IMR-90 (cell line): Measurements from ENCODE around the gene CYCS. TPM values are rescaled to one million over a fixed set of nuclear protein-coding genes. Genes with fewer than 3 reads are reported as not detected.

ENCODE experiments used
- ATAC-seq: fragments of 200-7000 bp; cut with Tn5 transposase; 2 replicates; pipeline ENCODE4 v1.9.1; 2020; ENCODE audit warnings: low read depth, mild to moderate bottlenecking, moderate library complexity
- BruUV-seq: library from RNA; stranded (reverse); fragments of 400-500 nt; replicated peaks from 2 replicates; lab custom pipeline; 2021; lab: Mats Ljungman, UMichigan
- CTCF ChIA-PET: fragments of 300-600 bp; formaldehyde crosslinking; extraction: SDS; loops from one replicate; lab custom pipeline; 2021; ENCODE audit warnings: antibody characterized with exemption; lab: Yijun Ruan, JAX
- POLR2A ChIA-PET: fragments of 300-600 bp; sonication (Branson Sonifier 250); formaldehyde crosslinking; loops from one replicate; lab custom pipeline; 2022; ENCODE audit warnings: antibody characterized with exemption; ENCODE audit not compliant: unreplicated experiment; lab: Charles Lee
- DNase-seq: peaks from one replicate; pipeline ENCODE4 v3.0.0; 2013
- H2AFZ ChIP-seq: replicated peaks from 2 replicates; pipeline ENCODE3; 2013; ENCODE audit warnings: low read length, mild to moderate bottlenecking; ENCODE audit not compliant: poor library complexity
- H2AK5ac ChIP-seq: 2 replicates; pipeline ENCODE4 v1.6.1; 2013; ENCODE audit warnings: low read depth, low read length, inconsistent platforms
- H2AK9ac ChIP-seq: replicated peaks from 2 replicates; pipeline ENCODE3; 2013; ENCODE audit warnings: mild to moderate bottlenecking, low read depth, low read length, moderate library complexity; ENCODE audit not compliant: poor library complexity
- H2BK120ac ChIP-seq: 2 replicates; pipeline ENCODE4 v1.6.1; 2013; ENCODE audit warnings: low read depth, low read length, inconsistent platforms
- H2BK15ac ChIP-seq: 3 replicates; pipeline ENCODE4 v1.6.1; 2013; ENCODE audit warnings: low read depth, low read length, inconsistent platforms
- H2BK20ac ChIP-seq: 2 replicates; pipeline ENCODE4 v1.6.1; 2013; ENCODE audit warnings: low read depth, mild to moderate bottlenecking, inconsistent platforms, low read length, moderate library complexity
- H2BK5ac ChIP-seq: 2 replicates; pipeline ENCODE4 v1.6.1; 2013; ENCODE audit warnings: mild to moderate bottlenecking, low read depth, low read length, inconsistent platforms; ENCODE audit not compliant: poor library complexity, severe bottlenecking
- H3K14ac ChIP-seq: replicated peaks from 2 replicates; pipeline ENCODE4 v1.6.1; 2013; ENCODE audit warnings: low read depth, low read length, inconsistent platforms
- H3K18ac ChIP-seq: 2 replicates; pipeline ENCODE4 v1.6.1; 2013; ENCODE audit warnings: low read depth, low read length, control low read depth
- H3K23ac ChIP-seq: 2 replicates; pipeline ENCODE4 v1.6.1; 2013; ENCODE audit warnings: low read depth, low read length, inconsistent platforms
- H3K27ac ChIP-seq: 2 replicates; pipeline ENCODE4 v1.5.1; 2013; ENCODE audit warnings: mild to moderate bottlenecking, control low read depth, low read length; ENCODE audit not compliant: insufficient read depth
- H3K27me3 ChIP-seq: 2 replicates; pipeline ENCODE4 v1.6.1; 2013; ENCODE audit warnings: low read length; ENCODE audit not compliant: control insufficient read depth, insufficient read depth
- H3K36me3 ChIP-seq: 2 replicates; pipeline ENCODE4 v1.6.1; 2013; ENCODE audit warnings: low read length, mixed read lengths; ENCODE audit not compliant: control insufficient read depth, insufficient read depth
- H3K4ac ChIP-seq: 2 replicates; pipeline ENCODE4 v1.6.1; 2013; ENCODE audit warnings: low read depth, low read length, inconsistent platforms
- H3K4me1 ChIP-seq: 2 replicates; pipeline ENCODE4 v1.6.1; 2013; ENCODE audit warnings: low read length, mixed read lengths; ENCODE audit not compliant: control insufficient read depth, insufficient read depth
- H3K4me2 ChIP-seq: 2 replicates; pipeline ENCODE4 v1.6.1; 2013; ENCODE audit warnings: low read depth, mild to moderate bottlenecking, control low read depth, low read length, moderate library complexity
- H3K4me3 ChIP-seq: 2 replicates; pipeline ENCODE4 v1.5.1; 2013; ENCODE audit warnings: low read depth, mild to moderate bottlenecking, control low read depth, low read length, moderate library complexity; ENCODE audit not compliant: insufficient read depth
- H3K56ac ChIP-seq: 2 replicates; pipeline ENCODE4 v1.6.1; 2013; ENCODE audit warnings: low read length, inconsistent platforms; ENCODE audit not compliant: insufficient read depth; ENCODE audit errors: extremely low read depth
- H3K79me1 ChIP-seq, 2 experiments: 2 replicates each; pipeline ENCODE4 v1.6.1; 2013; ENCODE audit warnings: low read length in 2 of 2, inconsistent platforms in 1 of 2, low read depth in 1 of 2
- H3K9ac ChIP-seq: 2 replicates; pipeline ENCODE4 v1.6.1; 2013; ENCODE audit warnings: low read depth, low read length, control low read depth
- H3K9me1 ChIP-seq: 2 replicates; pipeline ENCODE4 v1.6.1; 2013; ENCODE audit warnings: low read length, inconsistent platforms; ENCODE audit not compliant: insufficient read depth
- H3K9me3 ChIP-seq: 2 replicates; pipeline ENCODE4 v1.6.1; 2013; ENCODE audit warnings: low read length; ENCODE audit not compliant: control insufficient read depth, insufficient read depth
- H4K20me1 ChIP-seq: 2 replicates; pipeline ENCODE4 v1.6.1; 2013; ENCODE audit warnings: low read length, inconsistent platforms; ENCODE audit not compliant: insufficient read depth
- H4K5ac ChIP-seq: 2 replicates; pipeline ENCODE4 v1.6.1; 2013; ENCODE audit warnings: mild to moderate bottlenecking, low read depth, low read length, control low read depth
- H4K8ac ChIP-seq, 2 experiments: 2 replicates each; pipeline ENCODE4 v1.6.1; 2013; ENCODE audit warnings: low read depth in 2 of 2, low read length in 2 of 2, control low read depth in 1 of 2, inconsistent platforms in 1 of 2
- H4K91ac ChIP-seq: 2 replicates; pipeline ENCODE4 v1.6.1; 2013; ENCODE audit warnings: low read depth, low read length, inconsistent platforms; ENCODE audit not compliant: insufficient read depth
- BHLHE40 ChIP-seq: fragments of 150-350 bp; IDR thresholded peaks from 2 replicates; pipeline ENCODE4 v1.6.1; 2016; ENCODE audit warnings: mild to moderate bottlenecking, low read depth, low read length
- CEBPB ChIP-seq: IDR thresholded peaks from 2 replicates; pipeline ENCODE4 v1.6.1; 2012; ENCODE audit warnings: low read depth, low read length, improper control_type of control experiment
- CHD1 ChIP-seq: IDR thresholded peaks from 2 replicates; pipeline ENCODE4 v1.6.1; 2012; ENCODE audit warnings: low read depth, low read length, improper control_type of control experiment
- FOS ChIP-seq: fragments of 150-350 bp; IDR thresholded peaks from 2 replicates; pipeline ENCODE4 v1.6.1; 2016; ENCODE audit warnings: low read depth, low read length
- MAFK ChIP-seq: IDR thresholded peaks from 2 replicates; pipeline ENCODE4 v1.6.1; 2012; ENCODE audit warnings: low read depth, low read length, improper control_type of control experiment
- MAZ ChIP-seq: IDR thresholded peaks from 2 replicates; pipeline ENCODE4 v1.6.1; 2012; ENCODE audit warnings: low read depth, mild to moderate bottlenecking, low read length, improper control_type of control experiment, moderate library complexity, borderline replicate concordance
- MXI1 ChIP-seq: IDR thresholded peaks from 2 replicates; pipeline ENCODE4 v1.6.1; 2012; ENCODE audit warnings: low read depth, mild to moderate bottlenecking, low read length, moderate library complexity, borderline replicate concordance
- NFE2L2 ChIP-seq: fragments of 150-350 bp; IDR thresholded peaks from 2 replicates; pipeline ENCODE4 v1.6.1; 2016; ENCODE audit warnings: low read depth, mild to moderate bottlenecking, low read length
- POLR2A ChIP-seq: IDR thresholded peaks from 2 replicates; pipeline ENCODE4 v1.6.1; 2012; ENCODE audit warnings: mild to moderate bottlenecking, low read depth, low read length
- RAD21 ChIP-seq: IDR thresholded peaks from 2 replicates; pipeline ENCODE4 v1.6.1; 2012; ENCODE audit warnings: low read length, improper control_type of control experiment
- RCOR1 ChIP-seq: IDR thresholded peaks from 2 replicates; pipeline ENCODE4 v1.6.1; 2012; ENCODE audit warnings: mild to moderate bottlenecking, low read length, improper control_type of control experiment; ENCODE audit not compliant: insufficient replicate concordance
- RFX5 ChIP-seq: IDR thresholded peaks from 2 replicates; pipeline ENCODE4 v1.8.0; 2012; ENCODE audit warnings: low read depth, mild to moderate bottlenecking, low read length, moderate library complexity
- SMC3 ChIP-seq: fragments of 150-350 bp; IDR thresholded peaks from 2 replicates; pipeline ENCODE4 v1.6.1; 2016; ENCODE audit warnings: low read depth, mild to moderate bottlenecking, antibody characterized with exemption, low read length, moderate library complexity
- dilution Hi-C: fragments of 300-500 bp; cut with HindIII; formaldehyde crosslinking; loops from one replicate; pipeline ENCODE4 v1.14.3; 2018; ENCODE audit warnings: low sequenced_read_pairs; ENCODE audit not compliant: unreplicated experiment
- in situ Hi-C: fragments of 300-500 bp; cut with MboI; formaldehyde crosslinking; loops from 3 replicates; pipeline ENCODE4 v1.14.3; 2019; ENCODE audit warnings: low sequenced_read_pairs, inconsistent platforms, mixed read lengths
- intact Hi-C: fragments of 100-400 bp; cut with micrococcal nuclease; formaldehyde crosslinking; loops from 2 replicates; pipeline ENCODE4 v1.10.0; 2022
- polyA plus RNA-seq, 3 experiments: library from polyadenylated mRNA; depleted of rRNA; stranded (reverse); fragments of >200 nt; gene quantifications; 2 replicates each; pipeline ENCODE4 v1.2.3, GENCODE V29; 2012; ENCODE audit warnings: low replicate concordance in 1 of 3
- total RNA-seq: library from RNA; depleted of rRNA; stranded (reverse); fragments of >200 nt; gene quantifications from 2 replicates; pipeline ENCODE4 v1.2.3, GENCODE V29; 2012
- TF ChIP-seq, protein P1 (sequence below): fragments of 150-350 bp; IDR thresholded peaks from 2 replicates; pipeline ENCODE4 v1.6.1; 2017; ENCODE audit warnings: mild to moderate bottlenecking, antibody characterized with exemption, low read length, low read depth
- TF ChIP-seq, protein P2 (sequence below): fragments of 150-350 bp; IDR thresholded peaks from 2 replicates; pipeline ENCODE4 v1.6.1; 2016; ENCODE audit warnings: low read depth, mild to moderate bottlenecking, low read length, moderate library complexity, borderline replicate concordance
- TF ChIP-seq, protein P3 (sequence below): conservative IDR thresholded peaks from 2 replicates; pipeline ENCODE4 v1.5.1; 2012; ENCODE audit warnings: mild to moderate bottlenecking, low read depth, low read length, improper control_type of control experiment

Gene CYCS
- total and polyA plus RNA-seq, 2 of the 4 experiments (the other 2 are of a cell fraction): 22.9 to 59.0 TPM

DNA sequence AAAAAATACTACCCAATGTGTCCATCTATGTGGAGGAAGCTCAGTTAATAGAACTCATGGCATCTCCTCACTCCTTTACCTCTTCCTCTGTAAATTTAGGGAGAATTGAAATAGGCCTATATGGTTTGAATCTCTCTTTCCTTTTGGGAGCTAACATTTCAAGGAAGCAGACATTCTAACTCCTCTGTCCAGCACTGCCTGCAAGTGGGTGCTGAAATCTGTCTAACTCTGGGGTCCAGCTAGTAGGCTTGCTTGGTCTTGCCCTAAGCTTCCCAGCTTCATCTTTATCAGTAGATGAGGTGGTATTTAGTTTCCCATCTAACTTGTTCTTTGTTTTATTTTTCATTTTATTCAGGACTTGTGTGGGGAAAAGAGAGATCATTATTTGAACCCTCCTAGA is 23.2 kb downstream of the CYCS start:
- intact Hi-C loops: no loop called here

More for the DNA sequence above, 23.2 kb downstream of the CYCS start:
- POLR2A ChIA-PET: interaction anchor here (0.6 kb wide), 1 partner anchor 528 kb away, joined by 3 read pairs; no protein-coding TSS in a partner anchor
- Histone ChIP-seq H2AK9ac (no peak overlapping the region), H2BK120ac (no peak overlapping the region), H2BK15ac (no peak overlapping the region), H4K5ac (no peak overlapping the region), H3K4me2 (no peak overlapping the region), H4K20me1 (no peaks in the 10 kb centered on the region), H3K9me1 (no peaks in the 10 kb centered on the region), H4K91ac (no peak overlapping the region), H3K4me1 (no peaks in the 10 kb centered on the region), H3K18ac (no peak overlapping the region), H3K23ac (no peak overlapping the region), H2AFZ (no peak overlapping the region), H3K14ac (no peak overlapping the region), H2AK5ac (no peak overlapping the region), H3K36me3 (no peaks in the 10 kb centered on the region), H3K27ac (no peak overlapping the region), H3K9me3 (no peaks in the 10 kb centered on the region), H3K4me3 (no peak overlapping the region), H3K79me1 (no peaks in the 10 kb centered on the region), H4K8ac (no peak overlapping the region), H3K27me3 (no peaks in the 10 kb centered on the region), H3K4ac (no peak overlapping the region), H3K9ac (no peak overlapping the region), H3K56ac (no peak overlapping the region), H2BK20ac (no peak overlapping the region), H2BK5ac (no peak overlapping the region)
- dilution Hi-C loops: no loop called here
- no peak for TF ChIP-seq RAD21
- TF ChIP-seq, protein P1, sequence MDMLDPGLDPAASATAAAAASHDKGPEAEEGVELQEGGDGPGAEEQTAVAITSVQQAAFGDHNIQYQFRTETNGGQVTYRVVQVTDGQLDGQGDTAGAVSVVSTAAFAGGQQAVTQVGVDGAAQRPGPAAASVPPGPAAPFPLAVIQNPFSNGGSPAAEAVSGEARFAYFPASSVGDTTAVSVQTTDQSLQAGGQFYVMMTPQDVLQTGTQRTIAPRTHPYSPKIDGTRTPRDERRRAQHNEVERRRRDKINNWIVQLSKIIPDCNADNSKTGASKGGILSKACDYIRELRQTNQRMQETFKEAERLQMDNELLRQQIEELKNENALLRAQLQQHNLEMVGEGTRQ: no peak
- TF ChIP-seq FOS: no peak
- TF ChIP-seq BHLHE40: no peak
- no peak for TF ChIP-seq CHD1
- no peak for TF ChIP-seq MAFK
- TF ChIP-seq RFX5: no peak
- TF ChIP-seq, protein P2, sequence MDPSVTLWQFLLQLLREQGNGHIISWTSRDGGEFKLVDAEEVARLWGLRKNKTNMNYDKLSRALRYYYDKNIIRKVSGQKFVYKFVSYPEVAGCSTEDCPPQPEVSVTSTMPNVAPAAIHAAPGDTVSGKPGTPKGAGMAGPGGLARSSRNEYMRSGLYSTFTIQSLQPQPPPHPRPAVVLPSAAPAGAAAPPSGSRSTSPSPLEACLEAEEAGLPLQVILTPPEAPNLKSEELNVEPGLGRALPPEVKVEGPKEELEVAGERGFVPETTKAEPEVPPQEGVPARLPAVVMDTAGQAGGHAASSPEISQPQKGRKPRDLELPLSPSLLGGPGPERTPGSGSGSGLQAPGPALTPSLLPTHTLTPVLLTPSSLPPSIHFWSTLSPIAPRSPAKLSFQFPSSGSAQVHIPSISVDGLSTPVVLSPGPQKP: no peak
- TF ChIP-seq, protein P3, sequence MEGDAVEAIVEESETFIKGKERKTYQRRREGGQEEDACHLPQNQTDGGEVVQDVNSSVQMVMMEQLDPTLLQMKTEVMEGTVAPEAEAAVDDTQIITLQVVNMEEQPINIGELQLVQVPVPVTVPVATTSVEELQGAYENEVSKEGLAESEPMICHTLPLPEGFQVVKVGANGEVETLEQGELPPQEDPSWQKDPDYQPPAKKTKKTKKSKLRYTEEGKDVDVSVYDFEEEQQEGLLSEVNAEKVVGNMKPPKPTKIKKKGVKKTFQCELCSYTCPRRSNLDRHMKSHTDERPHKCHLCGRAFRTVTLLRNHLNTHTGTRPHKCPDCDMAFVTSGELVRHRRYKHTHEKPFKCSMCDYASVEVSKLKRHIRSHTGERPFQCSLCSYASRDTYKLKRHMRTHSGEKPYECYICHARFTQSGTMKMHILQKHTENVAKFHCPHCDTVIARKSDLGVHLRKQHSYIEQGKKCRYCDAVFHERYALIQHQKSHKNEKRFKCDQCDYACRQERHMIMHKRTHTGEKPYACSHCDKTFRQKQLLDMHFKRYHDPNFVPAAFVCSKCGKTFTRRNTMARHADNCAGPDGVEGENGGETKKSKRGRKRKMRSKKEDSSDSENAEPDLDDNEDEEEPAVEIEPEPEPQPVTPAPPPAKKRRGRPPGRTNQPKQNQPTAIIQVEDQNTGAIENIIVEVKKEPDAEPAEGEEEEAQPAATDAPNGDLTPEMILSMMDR: no peak
- no peak for TF ChIP-seq RCOR1
- TF ChIP-seq MAZ: no peak
- no peak for TF ChIP-seq POLR2A
- no peak for TF ChIP-seq NFE2L2
- TF ChIP-seq SMC3: no peak
- no peak for TF ChIP-seq MXI1
- TF ChIP-seq CEBPB: no peak
- ATAC-seq: no peak
- CTCF ChIA-PET: no interaction called here
- DNase-seq: no peak
- BruUV-seq: no TSS peak
- in situ Hi-C loops: loop anchor here (10.0 to 25.0 kb wide), 2 partner anchors 527 to 1565 kb away; partner anchors contain the start of genes PALS2 and TRA2A
